Measurements from ENCODE around the gene ATG16L1.

Gene ATG16L1

GRCh38 chr2:233265899-233266431 is 14.5 kb downstream of the ATG16L1 start:
- CTCF ChIA-PET = interaction anchor here (1.0 to 4.3 kb wide), 4 partner anchors 10 to 177 kb away, joined by 3 to 20 read pairs (median 4); partner anchors contain the start of gene ATG16L1
- peak; percentile 21 for DNase-seq (ENCODE audit: extremely low spot score)
- POLR2A ChIA-PET = interaction anchor here (0.6 kb wide), 1 partner anchor 59 kb away, joined by 3 read pairs; no protein-coding TSS in a partner anchor
- no peak for TF ChIP-seq CTCF (IDR thresholded peaks at IDR 0.05; ENCODE audit: control extremely low read depth, extremely low read depth, low read depth, missing control alignments)

GRCh38 chr2:233266481-233266880 is 15.0 kb downstream of the ATG16L1 start:
- no peak for TF ChIP-seq CTCF (IDR thresholded peaks at IDR 0.05; ENCODE audit: control extremely low read depth, extremely low read depth, low read depth, missing control alignments)
- CTCF ChIA-PET = interaction anchor here (1.0 to 4.3 kb wide), 4 partner anchors 10 to 177 kb away, joined by 3 to 20 read pairs (median 4); partner anchors contain the start of gene ATG16L1
- POLR2A ChIA-PET = interaction anchor here (0.6 kb wide), 1 partner anchor 59 kb away, joined by 3 read pairs; no protein-coding TSS in a partner anchor
- DNase-seq (ENCODE audit: extremely low spot score) = no peak

- no peak for TF ChIP-seq CTCF (IDR thresholded peaks at IDR 0.05; ENCODE audit: control extremely low read depth, extremely low read depth, low read depth, missing control alignments)
- ChIA-PET CTCF (interaction anchor here (0.7 to 1.9 kb wide), 7 partner anchors 11 to 168 kb away, joined by 3 to 11 read pairs (median 3); partner anchors contain the start of gene ATG16L1), POLR2A (no interaction called here)
- DNase-seq (ENCODE audit: extremely low spot score) = peak; percentile 35
Measured at GRCh38 chr2:233267516-233268245, 16.2 kb downstream of the ATG16L1 start.

- no peak for DNase-seq (ENCODE audit: extremely low spot score)
Measured at GRCh38 chr2:233270366-233270765, 18.9 kb downstream of the ATG16L1 start.

DNA sequence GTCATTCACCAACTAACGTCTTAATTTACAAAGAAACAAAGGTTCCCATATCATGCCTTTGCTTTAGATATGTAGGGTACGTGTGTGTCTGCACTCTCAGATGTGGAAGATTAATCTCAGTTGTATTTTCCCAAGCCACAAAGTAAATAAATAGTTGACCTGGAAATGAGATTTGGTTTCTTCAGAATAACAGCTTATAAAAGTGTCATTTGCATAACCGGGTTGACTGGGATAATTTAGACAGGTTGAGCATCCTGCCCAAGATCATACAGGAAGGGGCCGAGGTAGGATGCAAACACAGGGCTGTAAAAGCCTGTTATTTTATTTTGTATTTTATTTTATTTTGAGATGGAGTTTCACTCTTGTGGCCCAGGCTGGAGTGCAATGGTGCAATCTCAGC is 19.5 kb downstream of the ATG16L1 start:
- no peak for DNase-seq (ENCODE audit: extremely low spot score)
- no peak for TF ChIP-seq CTCF (IDR thresholded peaks at IDR 0.05; ENCODE audit: control extremely low read depth, extremely low read depth, low read depth, missing control alignments)
- ChIA-PET POLR2A (no interaction called here), CTCF (interaction anchor here (1.2 to 1.3 kb wide), 2 partner anchors 10 to 20 kb away, joined by 3 read pairs; partner anchors contain the start of gene ATG16L1)

More at GRCh38 chr2:233270366-233270765, 18.9 kb downstream of the ATG16L1 start:
- ChIA-PET CTCF (interaction anchor here (1.3 kb wide), 1 partner anchor 17 kb away, joined by 3 read pairs; no protein-coding TSS in a partner anchor), POLR2A (no interaction called here)
- no peak for TF ChIP-seq CTCF (IDR thresholded peaks at IDR 0.05; ENCODE audit: control extremely low read depth, extremely low read depth, low read depth, missing control alignments)

DNA sequence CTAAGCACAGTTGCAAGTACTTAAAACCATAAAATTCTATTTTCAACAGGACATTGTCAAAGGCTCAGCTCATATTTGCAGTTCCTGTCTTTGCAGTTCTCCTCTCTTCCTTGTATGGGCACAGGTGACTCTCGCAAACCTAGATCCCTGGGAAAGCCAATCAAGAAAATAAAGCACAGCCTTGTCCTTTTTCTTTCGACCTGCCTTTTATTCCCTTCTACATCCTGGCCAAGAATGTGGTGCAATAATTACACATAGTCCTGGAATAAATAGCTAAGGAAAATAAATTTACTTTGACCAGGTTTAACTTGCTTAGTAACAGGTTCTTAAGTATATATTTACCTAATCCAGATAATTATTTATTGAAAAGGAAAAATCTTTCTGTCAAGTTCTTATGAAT is 20.2 kb downstream of the ATG16L1 start:
- CTCF ChIA-PET = interaction anchor here (1.2 to 1.3 kb wide), 2 partner anchors 11 to 21 kb away, joined by 3 read pairs; partner anchors contain the start of gene ATG16L1
- no peak for TF ChIP-seq CTCF (IDR thresholded peaks at IDR 0.05; ENCODE audit: control extremely low read depth, extremely low read depth, low read depth, missing control alignments)
- no peak for DNase-seq (ENCODE audit: extremely low spot score)
- POLR2A ChIA-PET = no interaction called here
